ENCODE measurements around the gene SLC8A3. TPM values are rescaled to one million over a fixed set of nuclear protein-coding genes. Genes with fewer than 3 reads are reported as not detected.

The SLC8A3 gene
- total RNA-seq, 1 donor from 2014 or later, result 0.24 TPM

DNA sequence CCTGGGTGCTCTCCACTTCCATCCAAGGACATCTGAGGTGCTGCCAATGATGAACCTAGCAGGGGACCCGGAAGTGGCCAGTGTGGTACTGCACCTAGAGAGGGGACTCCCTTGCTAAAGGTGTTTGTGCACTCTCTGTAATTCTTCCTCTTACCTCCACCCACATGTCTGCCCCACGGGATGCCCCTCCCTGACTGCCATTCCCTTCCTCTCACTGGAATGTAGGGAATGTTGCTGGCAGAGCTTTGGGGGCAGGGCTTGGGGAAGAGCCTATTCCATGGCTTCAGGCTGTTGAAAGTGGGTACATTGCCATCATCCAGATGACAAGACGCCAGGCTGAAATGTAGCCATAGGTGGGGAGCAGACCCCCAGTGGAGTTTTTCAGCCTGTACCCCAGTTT is 156.3 kb downstream of the SLC8A3 start:
- H3K27ac Mint-ChIP-seq, result no peak overlapping the region

DNA sequence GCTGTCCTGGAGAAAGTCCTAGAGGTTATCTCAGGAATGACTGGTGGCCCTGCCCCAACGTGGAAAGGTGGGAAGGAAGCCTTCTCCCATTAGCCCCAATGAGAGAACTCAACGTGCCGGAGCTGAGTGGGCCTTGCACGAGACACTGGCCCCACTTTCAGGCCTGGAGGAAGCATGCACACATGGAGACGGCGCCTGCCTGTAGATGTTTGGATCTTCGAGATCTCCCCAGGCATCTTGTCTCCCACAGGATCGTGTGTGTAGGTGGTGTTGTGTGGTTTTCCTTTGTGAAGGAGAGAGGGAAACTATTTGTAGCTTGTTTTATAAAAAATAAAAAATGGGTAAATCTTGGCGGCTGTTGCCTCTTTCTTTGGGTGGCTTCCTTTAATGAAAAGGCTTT is 156.7 kb downstream of the SLC8A3 start:
- Mint-ChIP-seq H3K27ac (no peak overlapping the region), H3K4me3 (no peak overlapping the region)

More for the DNA sequence above, 156.3 kb downstream of the SLC8A3 start:
- peaks cover 14% of the 10 kb centered on the region for H3K4me1 ChIP-seq
- DNase-seq (ENCODE audit: low spot score), result peak; percentile 50
- H3K9me3 Mint-ChIP-seq, result no peaks in the 10 kb centered on the region
- no peak overlapping the region for H3K4me3 ChIP-seq
- H3K4me3 Mint-ChIP-seq, result no peak overlapping the region
- H3K4me1 Mint-ChIP-seq, result peaks cover 23% of the 10 kb centered on the region
- H3K27ac ChIP-seq, result peak overlapping the region; percentile 39
- H3F3A ChIP-seq (ENCODE audit: low read depth), result peaks cover 25% of the 10 kb centered on the region
- TF ChIP-seq EZH2phosphoT487 (IDR thresholded peaks at IDR 0.05) (no peak), EZH2 (IDR thresholded peaks at IDR 0.05) (no peak)
- TF ChIP-seq, protein P1, sequence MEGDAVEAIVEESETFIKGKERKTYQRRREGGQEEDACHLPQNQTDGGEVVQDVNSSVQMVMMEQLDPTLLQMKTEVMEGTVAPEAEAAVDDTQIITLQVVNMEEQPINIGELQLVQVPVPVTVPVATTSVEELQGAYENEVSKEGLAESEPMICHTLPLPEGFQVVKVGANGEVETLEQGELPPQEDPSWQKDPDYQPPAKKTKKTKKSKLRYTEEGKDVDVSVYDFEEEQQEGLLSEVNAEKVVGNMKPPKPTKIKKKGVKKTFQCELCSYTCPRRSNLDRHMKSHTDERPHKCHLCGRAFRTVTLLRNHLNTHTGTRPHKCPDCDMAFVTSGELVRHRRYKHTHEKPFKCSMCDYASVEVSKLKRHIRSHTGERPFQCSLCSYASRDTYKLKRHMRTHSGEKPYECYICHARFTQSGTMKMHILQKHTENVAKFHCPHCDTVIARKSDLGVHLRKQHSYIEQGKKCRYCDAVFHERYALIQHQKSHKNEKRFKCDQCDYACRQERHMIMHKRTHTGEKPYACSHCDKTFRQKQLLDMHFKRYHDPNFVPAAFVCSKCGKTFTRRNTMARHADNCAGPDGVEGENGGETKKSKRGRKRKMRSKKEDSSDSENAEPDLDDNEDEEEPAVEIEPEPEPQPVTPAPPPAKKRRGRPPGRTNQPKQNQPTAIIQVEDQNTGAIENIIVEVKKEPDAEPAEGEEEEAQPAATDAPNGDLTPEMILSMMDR (IDR thresholded peaks at IDR 0.05), result no peak
- peaks cover 10% of the 10 kb centered on the region for H4K20me1 ChIP-seq (ENCODE audit: low read depth)
- H3K9ac ChIP-seq, result no peak overlapping the region
- H2AFZ ChIP-seq (replicated peaks), result no peak overlapping the region
- H3K9me3 ChIP-seq (ENCODE audit: low read depth), result no peaks in the 10 kb centered on the region
- H3K79me2 ChIP-seq (ENCODE audit: low read depth), result no peaks in the 10 kb centered on the region
- H3K4me2 ChIP-seq, result no peak overlapping the region
- H3K27me3 Mint-ChIP-seq (ENCODE audit: insufficient read depth, low read depth), result peaks cover 7% of the 10 kb centered on the region
- H3K36me3 ChIP-seq, result no peaks in the 10 kb centered on the region
- H3K36me3 Mint-ChIP-seq, result peaks cover 2% of the 10 kb centered on the region
- no peaks in the 10 kb centered on the region for H3K27me3 ChIP-seq

DNA sequence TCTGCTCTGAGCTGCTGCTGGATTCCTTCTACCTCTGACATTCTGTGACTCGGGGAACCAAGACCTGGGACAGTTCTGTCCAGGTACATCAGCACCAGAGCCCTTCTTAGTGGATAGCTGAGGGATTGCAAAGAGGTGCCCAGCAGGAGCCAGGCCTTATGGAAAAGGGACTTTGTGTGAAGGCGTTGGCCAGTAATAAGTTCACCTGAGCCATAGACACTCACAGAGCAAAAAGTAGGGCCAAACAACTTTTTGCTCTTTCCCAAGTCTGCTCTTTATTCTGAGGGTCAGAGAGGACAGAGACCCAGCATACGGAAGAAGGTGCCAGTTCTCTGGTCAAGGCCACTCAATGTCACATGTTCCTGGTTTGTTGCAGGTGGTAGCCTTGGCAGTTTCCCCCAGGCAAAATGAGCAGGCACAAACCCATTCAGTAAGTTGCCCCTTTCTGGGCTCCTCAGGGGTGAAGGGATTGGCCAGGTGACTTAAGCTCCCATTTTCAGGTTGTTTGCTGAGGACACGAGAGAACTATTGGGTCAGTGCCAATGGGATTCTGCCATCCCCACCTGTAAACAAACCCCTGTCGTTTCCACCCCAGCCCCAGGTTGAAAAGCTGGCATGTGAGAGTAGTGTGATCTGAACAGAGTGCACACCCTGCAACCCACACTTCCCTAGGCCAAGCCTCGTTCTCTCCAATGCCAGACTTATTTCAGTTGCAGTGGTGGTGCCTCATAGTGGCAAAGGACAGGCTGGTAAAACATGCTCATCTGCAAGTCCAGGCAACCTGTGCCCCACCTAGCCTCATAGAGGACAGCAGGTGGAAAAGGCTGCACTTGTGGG is 159.2 kb downstream of the SLC8A3 start:
- no peaks in the 10 kb centered on the region for H3K9me3 Mint-ChIP-seq
- H3K4me1 Mint-ChIP-seq, result peaks cover 23% of the 10 kb centered on the region
- H3K9ac ChIP-seq, result no peak overlapping the region
- no peak overlapping the region for H2AFZ ChIP-seq (replicated peaks)
- no peak overlapping the region for H3K27ac Mint-ChIP-seq
- H3K79me2 ChIP-seq (ENCODE audit: low read depth), result no peaks in the 10 kb centered on the region
- H3K27me3 ChIP-seq, result no peaks in the 10 kb centered on the region
- no peaks in the 10 kb centered on the region for H3K36me3 ChIP-seq
- no peak for DNase-seq (ENCODE audit: low spot score)
- H3K4me3 ChIP-seq, result no peak overlapping the region
- no peak overlapping the region for H3K4me3 Mint-ChIP-seq
- peaks cover 5% of the 10 kb centered on the region for H3K27me3 Mint-ChIP-seq (ENCODE audit: insufficient read depth, low read depth)
- no peak overlapping the region for H3K27ac ChIP-seq
- peaks cover 9% of the 10 kb centered on the region for H3K36me3 Mint-ChIP-seq
- H3K4me2 ChIP-seq, result no peak overlapping the region
- H3K4me1 ChIP-seq, result peaks cover 19% of the 10 kb centered on the region
- peaks cover 24% of the 10 kb centered on the region for H4K20me1 ChIP-seq (ENCODE audit: low read depth)
- H3K9me3 ChIP-seq (ENCODE audit: low read depth), result no peaks in the 10 kb centered on the region
- peaks cover 31% of the 10 kb centered on the region for H3F3A ChIP-seq (ENCODE audit: low read depth)
- TF ChIP-seq EZH2phosphoT487 (IDR thresholded peaks at IDR 0.05) (no peak), EZH2 (IDR thresholded peaks at IDR 0.05) (no peak)
- TF ChIP-seq, protein P1 (IDR thresholded peaks at IDR 0.05), result no peak

More for the DNA sequence above, 156.7 kb downstream of the SLC8A3 start:
- H3K9me3 Mint-ChIP-seq, result no peaks in the 10 kb centered on the region
- H4K20me1 ChIP-seq (ENCODE audit: low read depth), result peaks cover 14% of the 10 kb centered on the region
- no peaks in the 10 kb centered on the region for H3K27me3 ChIP-seq
- no peaks in the 10 kb centered on the region for H3K36me3 ChIP-seq
- H3K9ac ChIP-seq, result no peak overlapping the region
- no peak overlapping the region for H3K27ac ChIP-seq
- peaks cover 18% of the 10 kb centered on the region for H3K4me1 ChIP-seq
- H3K9me3 ChIP-seq (ENCODE audit: low read depth), result no peaks in the 10 kb centered on the region
- peaks cover 2% of the 10 kb centered on the region for H3K36me3 Mint-ChIP-seq
- H3K4me2 ChIP-seq, result no peak overlapping the region
- H3F3A ChIP-seq (ENCODE audit: low read depth), result peaks cover 30% of the 10 kb centered on the region
- no peak overlapping the region for H2AFZ ChIP-seq (replicated peaks)
- H3K27me3 Mint-ChIP-seq (ENCODE audit: insufficient read depth, low read depth), result peaks cover 7% of the 10 kb centered on the region
- H3K4me1 Mint-ChIP-seq, result peaks cover 23% of the 10 kb centered on the region
- no peak overlapping the region for H3K4me3 ChIP-seq
- no peaks in the 10 kb centered on the region for H3K79me2 ChIP-seq (ENCODE audit: low read depth)
- DNase-seq (ENCODE audit: low spot score), result no peak
- TF ChIP-seq EZH2phosphoT487 (IDR thresholded peaks at IDR 0.05), result no peak
- TF ChIP-seq, protein P1 (IDR thresholded peaks at IDR 0.05), result no peak
- TF ChIP-seq EZH2 (IDR thresholded peaks at IDR 0.05), result no peak

Data from neural progenitor cell (in vitro differentiated cells).